Measurements from ENCODE around the gene CCDC169. TPM values are rescaled to one million over a fixed set of nuclear protein-coding genes. Genes with fewer than 3 reads are reported as not detected.

Gene CCDC169
- polyA plus RNA-seq, 1 donor from 2014 or later: 6.9 TPM

GRCh38 chr13:36261976-36262375 is 35.6 kb downstream of the CCDC169 start:
- no peaks in the 10 kb centered on the region for H3F3A ChIP-seq (ENCODE audit: insufficient read depth, low read length, poor library complexity, severe bottlenecking)
- H3K27ac ChIP-seq (ENCODE audit: low read length): no peak overlapping the region
- TF ChIP-seq POLR2AphosphoS5 (IDR thresholded peaks at IDR 0.05) (no peak), SMC3 (conservative IDR thresholded peaks at IDR 0.05; ENCODE audit: poor library complexity) (no peak), EZH2 (IDR thresholded peaks at IDR 0.05; ENCODE audit: borderline replicate concordance, insufficient read depth, low read length, poor library complexity, severe bottlenecking) (no peak), EP300 (conservative IDR thresholded peaks at IDR 0.05; ENCODE audit: poor library complexity, severe bottlenecking) (no peak), RAD21 (conservative IDR thresholded peaks at IDR 0.05) (no peak), MXI1 (conservative IDR thresholded peaks at IDR 0.05; ENCODE audit: poor library complexity, severe bottlenecking) (no peak), REST (IDR thresholded peaks at IDR 0.05; ENCODE audit: borderline replicate concordance) (no peak), TAF1 (IDR thresholded peaks at IDR 0.05; ENCODE audit: low read depth) (no peak)
- TF ChIP-seq, protein P1, sequence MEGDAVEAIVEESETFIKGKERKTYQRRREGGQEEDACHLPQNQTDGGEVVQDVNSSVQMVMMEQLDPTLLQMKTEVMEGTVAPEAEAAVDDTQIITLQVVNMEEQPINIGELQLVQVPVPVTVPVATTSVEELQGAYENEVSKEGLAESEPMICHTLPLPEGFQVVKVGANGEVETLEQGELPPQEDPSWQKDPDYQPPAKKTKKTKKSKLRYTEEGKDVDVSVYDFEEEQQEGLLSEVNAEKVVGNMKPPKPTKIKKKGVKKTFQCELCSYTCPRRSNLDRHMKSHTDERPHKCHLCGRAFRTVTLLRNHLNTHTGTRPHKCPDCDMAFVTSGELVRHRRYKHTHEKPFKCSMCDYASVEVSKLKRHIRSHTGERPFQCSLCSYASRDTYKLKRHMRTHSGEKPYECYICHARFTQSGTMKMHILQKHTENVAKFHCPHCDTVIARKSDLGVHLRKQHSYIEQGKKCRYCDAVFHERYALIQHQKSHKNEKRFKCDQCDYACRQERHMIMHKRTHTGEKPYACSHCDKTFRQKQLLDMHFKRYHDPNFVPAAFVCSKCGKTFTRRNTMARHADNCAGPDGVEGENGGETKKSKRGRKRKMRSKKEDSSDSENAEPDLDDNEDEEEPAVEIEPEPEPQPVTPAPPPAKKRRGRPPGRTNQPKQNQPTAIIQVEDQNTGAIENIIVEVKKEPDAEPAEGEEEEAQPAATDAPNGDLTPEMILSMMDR (IDR thresholded peaks at IDR 0.05; ENCODE audit: poor library complexity, severe bottlenecking): no peak
- no peaks in the 10 kb centered on the region for H3K79me2 ChIP-seq (replicated peaks; ENCODE audit: insufficient read depth, low read length)
- H3K9me3 ChIP-seq (ENCODE audit: low read length): no peaks in the 10 kb centered on the region
- H3K27me3 ChIP-seq (ENCODE audit: insufficient read depth, low read depth, low read length): no peaks in the 10 kb centered on the region
- H3K9me2 ChIP-seq (ENCODE audit: insufficient read depth, low read length): no peaks in the 10 kb centered on the region
- no peak overlapping the region for H3K4me3 ChIP-seq (ENCODE audit: low read length)
- no peak overlapping the region for H3K4me2 ChIP-seq (ENCODE audit: low read length)
- H4K20me1 ChIP-seq (ENCODE audit: insufficient read depth): no peaks in the 10 kb centered on the region
- no peak overlapping the region for H3K9ac ChIP-seq (ENCODE audit: low read length)
- no peaks in the 10 kb centered on the region for H3K36me3 ChIP-seq (ENCODE audit: insufficient read depth, low read length)
- H2AFZ ChIP-seq (ENCODE audit: low read depth, low read length): no peak overlapping the region

- Histone ChIP-seq H4K20me1 (ENCODE audit: insufficient read depth) (no peaks in the 10 kb centered on the region), H3F3A (ENCODE audit: insufficient read depth, low read length, poor library complexity, severe bottlenecking) (no peaks in the 10 kb centered on the region), H3K27me3 (ENCODE audit: insufficient read depth, low read depth, low read length) (no peaks in the 10 kb centered on the region), H3K36me3 (ENCODE audit: insufficient read depth, low read length) (no peaks in the 10 kb centered on the region), H3K4me2 (ENCODE audit: low read length) (no peak overlapping the region), H3K27ac (ENCODE audit: low read length) (no peak overlapping the region), H3K9ac (ENCODE audit: low read length) (no peak overlapping the region), H2AFZ (ENCODE audit: low read depth, low read length) (no peak overlapping the region), H3K79me2 (replicated peaks; ENCODE audit: insufficient read depth, low read length) (no peaks in the 10 kb centered on the region), H3K4me3 (ENCODE audit: low read length) (no peak overlapping the region), H3K9me3 (ENCODE audit: low read length) (no peaks in the 10 kb centered on the region), H3K9me2 (ENCODE audit: insufficient read depth, low read length) (no peaks in the 10 kb centered on the region)
- TF ChIP-seq RAD21 (conservative IDR thresholded peaks at IDR 0.05) (no peak), REST (IDR thresholded peaks at IDR 0.05; ENCODE audit: borderline replicate concordance) (no peak), POLR2AphosphoS5 (IDR thresholded peaks at IDR 0.05) (no peak), EP300 (conservative IDR thresholded peaks at IDR 0.05; ENCODE audit: poor library complexity, severe bottlenecking) (no peak), MXI1 (conservative IDR thresholded peaks at IDR 0.05; ENCODE audit: poor library complexity, severe bottlenecking) (no peak), SMC3 (conservative IDR thresholded peaks at IDR 0.05; ENCODE audit: poor library complexity) (no peak), EZH2 (IDR thresholded peaks at IDR 0.05; ENCODE audit: borderline replicate concordance, insufficient read depth, low read length, poor library complexity, severe bottlenecking) (no peak)
- TF ChIP-seq, protein P1 (IDR thresholded peaks at IDR 0.05; ENCODE audit: poor library complexity, severe bottlenecking): no peak
These were observed 36.6 kb downstream of the CCDC169 start for GRCh38 chr13:36261011-36261410.

All from neural cell (in vitro differentiated cells).